Lower lobe of right lung (tissue), 2 donors: ENCODE results near the gene PRDM16. TPM values are rescaled to one million over a fixed set of nuclear protein-coding genes. Genes with fewer than 3 reads are reported as not detected.

Experiments used
- ATAC-seq, 2 donors: fragments of 200-7000 bp; cut with Tn5 transposase; one replicate each; pipeline ENCODE4 v1.9.1; 2020 to 2022; ENCODE audit warnings: mild to moderate bottlenecking in 2 of 2, moderate library complexity in 2 of 2
- DNase-seq: peaks from one replicate; pipeline ENCODE4 v3.0.0-alpha.2; 2020
- H3K27ac ChIP-seq: fragments of 200-600 bp; one replicate; pipeline ENCODE4 v1.8.0; 2022
- H3K27me3 ChIP-seq: fragments of 200-600 bp; one replicate; pipeline ENCODE4 v1.8.0; 2022; ENCODE audit warnings: low read depth
- H3K36me3 ChIP-seq: fragments of 200-600 bp; one replicate; pipeline ENCODE4 v1.8.0; 2022; ENCODE audit warnings: mild to moderate bottlenecking
- H3K4me1 ChIP-seq: fragments of 200-600 bp; one replicate; pipeline ENCODE4 v1.8.0; 2022
- H3K4me3 ChIP-seq: fragments of 200-600 bp; one replicate; pipeline ENCODE4 v1.8.0; 2022; ENCODE audit warnings: mild to moderate bottlenecking
- H3K9me3 ChIP-seq: fragments of 200-600 bp; one replicate; pipeline ENCODE4 v1.8.0; 2022
- CTCF ChIP-seq: fragments of 200-600 bp; IDR thresholded peaks from one replicate; pipeline ENCODE4 v1.8.0; 2022; ENCODE audit warnings: antibody characterized with exemption, mild to moderate bottlenecking
- intact Hi-C: fragments of 100-400 bp; cut with DNase I; formaldehyde crosslinking; loops from one replicate; pipeline ENCODE4 v1.11.0; 2022
- total RNA-seq: library from RNA; stranded (reverse); fragmentation: NEBNext Ultra II Directional; extraction: Animal tissue kit (Norgen Biotek cat#: 25700); gene quantifications from one replicate; pipeline ENCODE4 v1.2.1, GENCODE V29; 2021
- donor health status: DM: no; HTN: yes; CAD: no; lungs with severe emphysema.

PRDM16 gene
- total RNA-seq, 1 donor from 2014 or later = 19.2 TPM

GRCh38 chr1:3331564-3331963 lies 262.6 kb downstream of the PRDM16 start:
- no peaks in the 10 kb centered on the region for H3K9me3 ChIP-seq
- H3K4me3 ChIP-seq = no peak overlapping the region
- no peaks in the 10 kb centered on the region for H3K4me1 ChIP-seq
- no peak overlapping the region for H3K27ac ChIP-seq
- peaks cover 5% of the 10 kb centered on the region for H3K27me3 ChIP-seq
- DNase-seq (no peak), ATAC-seq (no peak)
- no peak for TF ChIP-seq CTCF
- H3K36me3 ChIP-seq = no peaks in the 10 kb centered on the region
- intact Hi-C loops = no loop called here

GRCh38 chr1:3332043-3332442 lies 263.0 kb downstream of the PRDM16 start:
- H3K27me3 ChIP-seq = peaks cover 5% of the 10 kb centered on the region
- H3K9me3 ChIP-seq = no peaks in the 10 kb centered on the region
- H3K4me3 ChIP-seq = no peak overlapping the region
- no peaks in the 10 kb centered on the region for H3K4me1 ChIP-seq
- ATAC-seq = no peak
- TF ChIP-seq CTCF = no peak
- no peak overlapping the region for H3K27ac ChIP-seq
- intact Hi-C loops = no loop called here
- no peaks in the 10 kb centered on the region for H3K36me3 ChIP-seq
- no peak for DNase-seq

- H3K27ac ChIP-seq = no peak overlapping the region
- TF ChIP-seq CTCF = no peak
- H3K9me3 ChIP-seq = no peaks in the 10 kb centered on the region
- intact Hi-C loops = no loop called here
- no peaks in the 10 kb centered on the region for H3K36me3 ChIP-seq
- peaks cover 5% of the 10 kb centered on the region for H3K27me3 ChIP-seq
- no peaks in the 10 kb centered on the region for H3K4me1 ChIP-seq
- no peak for DNase-seq
- H3K4me3 ChIP-seq = no peak overlapping the region
- no peak for ATAC-seq
Observed at GRCh38 chr1:3332662-3333061, 263.7 kb downstream of the PRDM16 start.

GRCh38 chr1:3333903-3334302 lies 264.9 kb downstream of the PRDM16 start:
- Histone ChIP-seq H3K27me3 (peaks cover 5% of the 10 kb centered on the region), H3K4me1 (no peaks in the 10 kb centered on the region), H3K27ac (no peak overlapping the region), H3K9me3 (no peaks in the 10 kb centered on the region), H3K4me3 (no peak overlapping the region), H3K36me3 (no peaks in the 10 kb centered on the region)
- intact Hi-C loops = no loop called here
- TF ChIP-seq CTCF = no peak
- ATAC-seq (no peak), DNase-seq (no peak)

GRCh38 chr1:3334366-3334765 lies 265.4 kb downstream of the PRDM16 start:
- Histone ChIP-seq H3K4me1 (no peaks in the 10 kb centered on the region), H3K27ac (no peak overlapping the region), H3K27me3 (peaks cover 5% of the 10 kb centered on the region), H3K36me3 (no peaks in the 10 kb centered on the region), H3K4me3 (no peak overlapping the region), H3K9me3 (no peaks in the 10 kb centered on the region)
- intact Hi-C loops = no loop called here
- DNase-seq (no peak), ATAC-seq (no peak)
- TF ChIP-seq CTCF = no peak
